NCI-H345 (cell line): ENCODE data around the gene NGFR.
"Not testable (repeated sequence)": the region's sequence is repeated elsewhere in the genome, so short reads cannot be mapped to it uniquely, and the experiment has no call there.

Experiments used
- DNase-seq: peaks from one replicate; lab custom pipeline; 2025; lab: John Stamatoyannopoulos, UW

Gene NGFR

GRCh38 chr17:49545806-49546545, 50.9 kb downstream of the NGFR start:
- DNase-seq: no peak

GRCh38 chr17:49546546-49547535, 51.7 kb downstream of the NGFR start:
- DNase-seq: no peak

GRCh38 chr17:49547566-49547965, 52.5 kb downstream of the NGFR start:
- no peak for DNase-seq

GRCh38 chr17:49548051-49548505, 53.0 kb downstream of the NGFR start:
- no peak for DNase-seq

GRCh38 chr17:49548506-49549310, 53.6 kb downstream of the NGFR start:
- DNase-seq: no peak

- DNase-seq: no peak
Observed at GRCh38 chr17:49549311-49549605, 54.2 kb downstream of the NGFR start.

- DNase-seq: no peak
Observed at GRCh38 chr17:49549691-49550678, 54.9 kb downstream of the NGFR start.

- DNase-seq: not testable (repeated sequence)
Observed at GRCh38 chr17:49550764-49551163, 55.7 kb downstream of the NGFR start.

- DNase-seq: no peak
Observed at GRCh38 chr17:49551221-49552069, 56.4 kb downstream of the NGFR start.

GRCh38 chr17:49552070-49552751, 57.1 kb downstream of the NGFR start:
- DNase-seq: no peak

- DNase-seq: no peak
Observed at GRCh38 chr17:49553676-49554335, 58.7 kb downstream of the NGFR start.

- DNase-seq: no peak
Observed at GRCh38 chr17:49554694-49555494, 59.8 kb downstream of the NGFR start.

- DNase-seq: no peak
Observed at GRCh38 chr17:49555495-49556222, 60.6 kb downstream of the NGFR start.

GRCh38 chr17:49556223-49556943, 61.3 kb downstream of the NGFR start:
- peak; percentile 68 for DNase-seq

- peak; percentile 50 for DNase-seq
Observed at GRCh38 chr17:49557312-49558024, 62.4 kb downstream of the NGFR start.
